T-helper 1 cell (primary cell): ENCODE results near the gene PAWR.

Source experiments
- DNase-seq, 5 donors: peaks; one replicate each; pipeline ENCODE4 v3.0.0-alpha.2; 2012 to 2020
- total RNA-seq, 4 donors: gene quantifications; one replicate each; lab custom pipeline; 2026; lab: John Stamatoyannopoulos, UW

The PAWR gene
- 1.1 to 1.9 (median 1.8) reads per million in 4 donors for total RNA-seq

DNA sequence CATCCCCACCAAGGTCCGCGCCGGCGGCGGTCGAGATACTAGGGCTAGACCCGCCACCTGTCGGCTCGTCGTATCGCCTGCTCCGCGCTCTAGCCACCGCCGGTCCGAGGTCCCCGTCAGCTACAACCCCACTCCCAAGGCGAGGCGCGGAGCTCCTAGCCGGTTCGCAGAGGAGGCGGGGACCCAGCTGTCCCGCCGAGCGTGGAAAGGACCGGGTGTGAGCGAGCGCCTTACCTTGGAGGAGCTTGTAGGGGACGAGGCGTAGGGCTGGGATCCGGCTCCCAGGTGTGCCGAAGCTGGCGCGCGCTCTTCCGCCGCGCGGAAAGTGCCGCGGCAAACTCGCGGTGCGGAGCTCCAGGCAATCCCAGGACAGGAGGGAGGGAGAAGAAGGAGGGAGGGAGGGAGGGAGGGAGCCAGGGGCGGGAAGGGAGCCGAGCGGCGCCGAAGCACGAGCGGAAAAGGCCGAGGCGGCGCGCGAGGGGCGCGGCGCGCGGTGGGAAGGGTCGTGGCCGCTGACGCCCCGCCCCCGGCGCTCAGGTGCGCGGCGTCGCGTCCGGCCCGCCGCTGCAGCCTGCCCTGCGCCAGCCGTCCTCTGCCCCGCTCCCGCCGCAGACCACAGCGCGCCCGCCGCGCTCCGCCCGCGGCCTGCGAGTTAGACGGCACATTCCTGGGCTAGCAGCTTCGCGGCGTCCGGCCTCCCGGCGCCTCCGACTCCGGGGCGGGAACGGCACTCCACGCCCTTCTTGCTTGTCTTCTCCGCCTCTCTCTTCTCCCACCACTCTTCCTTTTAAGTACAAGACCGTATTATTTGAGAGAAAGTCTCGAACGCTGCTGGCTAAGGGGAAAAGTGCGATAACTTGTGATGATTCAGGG lies at the start of gene PAWR:
Gene PAWR, minus strand, starts transcription at position 327 of the 873 bp plus-strand sequence. CDS start 720 bp downstream, outside the sequence.
- DNase-seq: peak in 2 of 5 donors; percentile 3 to 32

- peak in 2 of 5 donors; percentile 1 to 36 for DNase-seq
These were observed 47.3 kb upstream of the PAWR start for GRCh38 chr12:79737875-79738718.

- no peak for DNase-seq
These were observed 41.9 kb upstream of the PAWR start for GRCh38 chr12:79732638-79733037.

GRCh38 chr12:79725987-79726386 lies 35.2 kb upstream of the PAWR start:
- DNase-seq: no peak

- no peak for DNase-seq
These were observed 26.2 kb upstream of the PAWR start for GRCh38 chr12:79717006-79717405.

DNA sequence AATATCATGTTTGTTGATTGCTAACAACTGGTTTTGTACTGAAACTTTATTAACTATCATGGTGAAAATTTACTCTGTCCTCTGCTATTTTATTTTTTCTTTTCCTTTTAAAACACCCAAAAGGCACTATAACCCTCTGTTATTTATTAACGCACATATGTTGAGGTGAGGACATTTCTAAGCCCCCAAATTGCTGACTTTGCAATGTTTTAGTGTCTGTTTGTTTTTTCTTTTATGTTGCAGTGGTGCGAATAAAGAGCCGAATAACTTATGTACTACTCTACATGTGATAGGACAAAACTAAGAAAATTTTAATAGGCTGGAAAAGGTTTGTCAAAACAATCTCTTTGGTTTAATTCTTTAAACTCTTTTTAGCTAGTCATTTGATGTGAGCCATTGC lies 24.5 kb upstream of the PAWR start:
- no peak for DNase-seq

GRCh38 chr12:79710707-79711483 lies 20.1 kb upstream of the PAWR start:
- DNase-seq: no peak

- DNase-seq: no peak
These were observed 17.1 kb upstream of the PAWR start for GRCh38 chr12:79707830-79708229.

DNA sequence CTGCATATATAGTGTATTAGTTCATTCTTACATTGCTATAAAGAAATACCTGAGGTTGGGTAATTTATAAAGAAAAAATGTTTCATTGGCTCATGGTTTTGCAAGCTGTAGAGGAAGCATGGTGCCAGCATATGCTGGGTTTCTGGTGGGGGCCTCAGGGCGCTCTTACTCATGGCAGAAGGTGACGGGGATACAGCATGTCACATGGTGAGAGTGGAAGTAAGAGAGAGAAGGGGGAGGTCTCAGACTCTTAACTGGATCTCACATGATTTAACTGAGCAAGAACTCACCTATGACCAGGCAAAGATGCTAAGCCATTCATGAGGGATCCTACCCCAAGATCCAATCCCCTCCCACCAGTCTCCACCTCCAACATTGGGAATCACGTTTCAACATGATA lies 15.9 kb upstream of the PAWR start:
- DNase-seq: no peak

DNA sequence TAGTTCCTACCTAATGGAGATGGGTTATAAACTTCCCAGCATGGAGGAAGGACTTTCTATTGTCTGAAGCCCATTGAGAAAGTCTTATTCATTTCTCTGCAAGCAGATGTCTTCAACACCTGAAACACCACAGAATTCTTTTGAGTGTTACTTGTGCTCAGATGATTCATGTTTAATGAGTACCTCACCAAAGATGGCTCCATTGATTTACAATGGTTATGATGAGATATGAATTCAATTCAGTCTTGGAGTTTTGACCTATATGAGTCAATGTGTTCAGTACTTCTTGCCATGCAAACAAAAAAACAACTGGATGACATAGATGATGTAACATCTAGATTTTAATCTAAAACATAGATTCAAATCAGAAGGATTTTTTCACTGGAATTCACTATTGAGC lies 15.4 kb upstream of the PAWR start:
- DNase-seq: no peak

- DNase-seq: no peak
These were observed 8.2 kb upstream of the PAWR start for GRCh38 chr12:79698966-79699365.

DNA sequence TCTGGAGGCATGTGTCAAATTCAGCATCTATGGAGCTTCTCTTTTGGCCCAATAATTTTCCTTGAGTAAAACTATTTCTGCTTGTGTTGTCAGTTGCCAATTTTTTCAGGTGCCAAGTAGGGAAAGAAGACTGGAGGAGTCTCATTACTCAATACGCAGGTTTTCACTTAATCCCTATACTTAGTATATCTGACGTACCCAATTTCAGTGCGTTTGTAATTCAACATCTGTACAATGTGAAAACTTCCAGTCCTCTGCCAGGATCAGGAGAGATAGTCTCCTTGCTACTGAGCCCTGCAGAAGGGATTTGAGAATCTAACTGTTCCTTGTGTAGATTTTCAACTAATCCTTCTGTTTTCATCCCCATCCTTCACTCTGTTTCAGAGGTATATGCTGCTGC lies 5.7 kb upstream of the PAWR start:
- no peak for DNase-seq

DNA sequence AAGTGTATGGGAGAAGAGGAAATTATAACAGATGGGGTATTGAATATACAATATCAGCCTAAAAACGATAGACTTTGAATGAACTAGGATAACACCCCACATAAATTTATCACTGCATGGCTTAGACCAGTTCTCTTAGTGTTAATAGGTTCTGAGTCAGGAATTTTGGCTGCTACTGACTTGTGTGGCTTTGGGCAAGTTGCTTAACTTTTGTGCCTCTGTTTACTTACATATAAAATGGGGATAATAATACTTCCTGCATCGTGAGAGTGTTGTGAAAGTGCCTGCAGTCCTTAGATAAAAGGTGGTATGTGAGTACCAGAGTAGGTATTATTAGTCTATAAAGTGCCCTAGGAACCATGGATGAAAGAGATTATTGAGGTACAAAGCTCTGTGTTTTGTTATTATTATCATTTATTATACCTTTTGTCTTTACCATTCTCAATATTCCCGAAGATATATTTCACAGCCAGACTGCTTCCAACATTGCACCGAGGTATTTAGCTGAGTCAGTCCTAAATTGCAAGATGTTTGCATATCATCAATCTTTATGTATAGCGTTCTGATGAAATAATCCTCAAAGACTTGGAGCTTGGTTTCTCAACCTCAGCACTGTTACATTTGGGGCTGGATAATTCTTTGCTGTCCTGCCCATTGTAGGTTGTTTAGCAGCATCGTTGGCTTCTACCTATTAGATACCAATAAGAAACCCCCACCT lies 2.3 kb upstream of the PAWR start:
- no peak for DNase-seq

- DNase-seq: no peak
These were observed 916 bp upstream of the PAWR start for GRCh38 chr12:79691511-79692248.

DNA sequence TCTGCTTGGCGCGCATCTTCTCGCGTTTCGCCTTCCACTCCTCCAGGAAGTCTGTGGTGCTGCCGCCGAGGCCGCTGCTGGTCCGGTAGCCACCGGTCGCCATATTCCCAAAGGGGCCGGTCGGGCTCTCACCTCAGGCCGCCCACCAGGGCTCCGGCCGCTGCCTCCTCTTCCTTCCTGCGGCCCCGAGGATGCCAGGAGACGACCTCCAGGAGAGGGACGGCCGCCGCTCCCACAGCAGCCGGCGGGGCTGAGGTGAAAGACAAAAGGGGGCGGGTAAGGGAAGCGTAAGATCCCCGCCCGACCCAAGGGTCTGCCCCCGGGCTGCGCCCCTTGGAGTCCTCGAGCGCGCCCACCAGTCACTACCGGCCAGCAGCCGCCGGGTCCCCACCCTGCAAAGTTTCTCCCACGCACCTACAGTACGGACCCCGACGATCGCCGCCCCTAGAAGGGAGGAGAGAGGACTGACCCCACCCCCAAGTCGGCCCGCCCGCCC lies 574 bp downstream of the PAWR start:
- peak in 2 of 5 donors; percentile 2 to 11 for DNase-seq

GRCh38 chr12:79689477-79690141 lies 1.2 kb downstream of the PAWR start:
- peak in 1 of 5 donors; percentile 2 for DNase-seq

DNA sequence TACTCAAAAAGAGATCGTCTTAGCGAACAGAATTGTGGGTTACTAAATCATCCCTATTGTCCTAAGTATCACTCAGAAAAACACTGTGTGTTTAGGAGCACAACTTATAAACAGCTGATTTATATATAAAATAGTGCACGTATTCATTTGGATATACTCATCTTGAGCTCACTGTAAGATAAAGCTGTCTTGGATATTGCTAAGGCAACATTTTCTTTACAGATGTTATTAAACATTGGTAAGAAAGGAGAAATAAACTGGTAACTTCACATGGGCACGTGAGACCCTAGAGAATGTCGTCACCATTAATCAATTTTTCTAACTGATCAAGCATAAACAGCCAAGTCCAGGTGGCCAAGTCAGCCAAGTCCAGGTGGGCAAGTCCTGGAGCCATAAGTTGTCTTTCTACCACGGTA lies 1.7 kb downstream of the PAWR start:
- no peak for DNase-seq

- no peak for DNase-seq
These were observed 2.2 kb downstream of the PAWR start for GRCh38 chr12:79688376-79689060.

GRCh38 chr12:79687711-79688260 lies 3.0 kb downstream of the PAWR start:
- DNase-seq: no peak

DNA sequence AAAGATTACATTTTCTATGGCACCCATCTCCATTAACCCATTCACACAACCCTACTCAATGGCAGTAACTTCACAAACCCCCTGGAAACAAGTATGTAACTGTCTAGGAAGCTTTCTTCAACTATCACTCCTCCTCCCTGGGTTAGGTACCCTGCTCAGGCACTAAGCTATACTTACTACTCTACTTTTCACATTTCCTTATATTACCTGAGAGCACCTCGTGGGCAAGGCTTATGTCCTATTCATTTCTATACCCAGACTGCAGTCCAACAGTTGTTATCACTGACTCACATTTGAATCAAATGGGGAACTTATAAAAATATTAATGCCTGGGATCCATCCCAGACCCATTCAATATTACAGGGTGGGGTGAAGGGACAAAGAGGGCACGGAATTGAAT lies 4.6 kb downstream of the PAWR start:
- no peak for DNase-seq
